CD4-positive, alpha-beta T cell treated with Interleukin-2 at 100 ng/mL for 4 hours (primary cell): Measurements from ENCODE around the gene PRRG3.

Source experiments
- DNase-seq: peaks from one replicate; pipeline ENCODE4 v3.0.0-alpha.2; 2020; ENCODE audit warnings: low spot score

Gene PRRG3

GRCh38 chrX:151743651-151744470 is 48.6 kb downstream of the PRRG3 start:
- no peak for DNase-seq

GRCh38 chrX:151745651-151746050 is 50.4 kb downstream of the PRRG3 start:
- DNase-seq = no peak

GRCh38 chrX:151746502-151746901 is 51.2 kb downstream of the PRRG3 start:
- DNase-seq = no peak

- no peak for DNase-seq
These were observed 55.3 kb downstream of the PRRG3 start for GRCh38 chrX:151750511-151750910.

GRCh38 chrX:151752847-151753246 is 57.6 kb downstream of the PRRG3 start:
- DNase-seq = no peak

GRCh38 chrX:151753313-151754046 is 58.2 kb downstream of the PRRG3 start:
- DNase-seq = no peak

- no peak for DNase-seq
These were observed 58.8 kb downstream of the PRRG3 start for GRCh38 chrX:151754047-151754429.

- DNase-seq = no peak
These were observed 59.5 kb downstream of the PRRG3 start for GRCh38 chrX:151754641-151755215.
